Measurements from ENCODE around the gene FAR1.

- no peak for TF ChIP-seq POLR2A (IDR thresholded peaks at IDR 0.05)
- no peak for TF ChIP-seq CTCF (IDR thresholded peaks at IDR 0.05)
Measured at GRCh38 chr11:13679768-13680167, 11.3 kb downstream of the FAR1 start.
